ENCODE results near the gene TMUB1. TPM values are rescaled to one million over a fixed set of nuclear protein-coding genes. Genes with fewer than 3 reads are reported as not detected.

Gene TMUB1
- total and polyA plus RNA-seq, 9 of the 15 experiments (the other 6 are each of a cell fraction or from before 2014, with no cell fraction given) = 0.14 to 241 (median 74.1) TPM

DNA sequence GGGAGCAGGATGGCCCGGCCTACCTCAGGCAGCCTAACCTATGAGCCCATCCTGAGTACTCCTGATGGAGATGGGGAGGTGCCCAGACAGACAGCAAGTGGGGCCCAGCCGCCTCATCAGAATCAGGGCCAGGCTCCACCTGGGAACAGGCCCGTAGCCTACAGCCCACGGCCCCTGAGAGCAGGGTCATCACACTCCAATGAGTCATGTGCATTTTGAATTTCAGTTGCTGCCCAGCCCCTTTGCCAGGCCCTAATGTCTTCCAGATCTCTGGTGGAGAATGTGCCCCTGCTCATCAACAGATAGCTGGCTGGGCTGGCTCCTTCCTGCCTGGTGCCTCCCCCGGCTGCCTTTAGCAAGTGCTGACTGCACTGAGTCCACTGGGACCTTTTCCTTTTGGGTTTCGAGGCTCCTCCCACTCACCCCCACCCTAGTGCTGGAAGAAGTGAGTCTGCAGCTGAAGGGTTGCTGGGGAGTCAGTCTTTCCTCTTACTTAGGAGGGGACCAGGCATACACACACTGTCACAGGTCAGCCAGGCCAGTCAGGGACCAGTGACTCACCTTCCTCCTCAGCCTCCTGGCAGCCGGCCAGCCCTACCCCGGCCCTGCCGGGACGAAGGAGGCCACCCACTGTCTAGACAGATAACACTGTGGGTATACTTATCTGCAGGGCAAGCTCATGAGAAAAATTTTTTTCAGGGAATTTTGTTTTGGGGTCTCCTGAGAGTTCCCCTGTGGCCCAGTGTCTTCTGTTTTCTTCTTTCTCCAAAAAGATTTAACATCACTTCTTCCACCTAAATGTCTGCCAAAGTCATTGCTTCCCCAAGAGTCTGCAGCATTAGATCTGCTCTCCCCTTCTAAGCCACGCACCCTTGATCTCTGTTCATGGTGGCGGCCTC is 44.1 kb downstream of the TMUB1 start (continued):
- TF ChIP-seq ZBTB17 (CRISPR knock-in tag; IDR thresholded peaks at IDR 0.05) (peak; percentile 76; the same call in 1 of the 2 replicates), SUPT5H (IDR thresholded peaks at IDR 0.05) (peak; percentile 48; the same call in 1 of the 2 replicates), ZNF639 (CRISPR knock-in tag; conservative IDR thresholded peaks at IDR 0.05 in 1 of 2, IDR thresholded peaks at IDR 0.05 in 1 of 2) (0 out of 4 replicates have a peak, but pooled peaks of 1 of the 2 experiments have one; percentile 16), JUNB (CRISPR knock-in tag; conservative IDR thresholded peaks at IDR 0.05) (peak; percentile 31; the same call in 1 of the 2 replicates), MIER1 (IDR thresholded peaks at IDR 0.05; ENCODE audit: low read depth) (no peak), HDAC8 (tag; IDR thresholded peaks at IDR 0.05) (peak; percentile 38; the same call in 1 of the 2 replicates), DPF2 (IDR thresholded peaks at IDR 0.05) (peak; percentile 100), ZNF197 (CRISPR knock-in tag; IDR thresholded peaks at IDR 0.05; ENCODE audit: low read depth) (0 out of 2 replicates have a peak, but pooled peaks have one; percentile 75), ZNF79 (CRISPR knock-in tag; IDR thresholded peaks at IDR 0.05; ENCODE audit: low read depth) (0 out of 2 replicates have a peak, but pooled peaks have one; percentile 51), POLR2A (conservative IDR thresholded peaks at IDR 0.05) (peak; percentile 56; the same call in 1 of the 2 replicates), SMAD3 (CRISPR knock-in tag; conservative IDR thresholded peaks at IDR 0.05) (0 out of 2 replicates have a peak, but pooled peaks have one; percentile 31), RBBP5 (IDR thresholded peaks at IDR 0.05; ENCODE audit: borderline replicate concordance, insufficient read depth, low read length, poor library complexity, severe bottlenecking) (peak; percentile 43), RBM39 (optimal IDR thresholded peaks at IDR 0.05; ENCODE audit: low read depth, low read length) (no peak), ESRRA (IDR thresholded peaks at IDR 0.05; ENCODE audit: borderline replicate concordance, low read depth) (peak; percentile 66; the same call in 1 of the 2 replicates), HDAC2 (IDR thresholded peaks at IDR 0.05) (peak; percentile 90), SRF (CRISPR knock-in tag; IDR thresholded peaks at IDR 0.05) (peak in 1 of 2 experiments; percentile 71; a peak in 1 of 4 replicates), ZNF175 (CRISPR knock-in tag; IDR thresholded peaks at IDR 0.05; ENCODE audit: low read depth) (peak; percentile 69; the same call in 1 of the 2 replicates), TSC22D4 (tag; IDR thresholded peaks at IDR 0.05) (no peak), SIN3A (IDR thresholded peaks at IDR 0.05; ENCODE audit: borderline replicate concordance in 2 of 2, control insufficient read depth in 1 of 2, low read depth in 2 of 2, low read length in 2 of 2) (peak; percentile 64 to 69; a peak in 2 of 4 replicates), PTBP1 (IDR thresholded peaks at IDR 0.05; ENCODE audit: low read depth, low read length) (no peak), NFE2 (IDR thresholded peaks at IDR 0.05; ENCODE audit: low read depth) (peak; percentile 69), ZNF41 (CRISPR knock-in tag; conservative IDR thresholded peaks at IDR 0.05) (0 out of 2 replicates have a peak, but pooled peaks have one; percentile 19)
- TF ChIP-seq, protein P1, sequence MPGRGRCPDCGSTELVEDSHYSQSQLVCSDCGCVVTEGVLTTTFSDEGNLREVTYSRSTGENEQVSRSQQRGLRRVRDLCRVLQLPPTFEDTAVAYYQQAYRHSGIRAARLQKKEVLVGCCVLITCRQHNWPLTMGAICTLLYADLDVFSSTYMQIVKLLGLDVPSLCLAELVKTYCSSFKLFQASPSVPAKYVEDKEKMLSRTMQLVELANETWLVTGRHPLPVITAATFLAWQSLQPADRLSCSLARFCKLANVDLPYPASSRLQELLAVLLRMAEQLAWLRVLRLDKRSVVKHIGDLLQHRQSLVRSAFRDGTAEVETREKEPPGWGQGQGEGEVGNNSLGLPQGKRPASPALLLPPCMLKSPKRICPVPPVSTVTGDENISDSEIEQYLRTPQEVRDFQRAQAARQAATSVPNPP (IDR thresholded peaks at IDR 0.05; ENCODE audit: borderline replicate concordance, insufficient read depth, insufficient read length) = no peak
- TF ChIP-seq, protein P2, sequence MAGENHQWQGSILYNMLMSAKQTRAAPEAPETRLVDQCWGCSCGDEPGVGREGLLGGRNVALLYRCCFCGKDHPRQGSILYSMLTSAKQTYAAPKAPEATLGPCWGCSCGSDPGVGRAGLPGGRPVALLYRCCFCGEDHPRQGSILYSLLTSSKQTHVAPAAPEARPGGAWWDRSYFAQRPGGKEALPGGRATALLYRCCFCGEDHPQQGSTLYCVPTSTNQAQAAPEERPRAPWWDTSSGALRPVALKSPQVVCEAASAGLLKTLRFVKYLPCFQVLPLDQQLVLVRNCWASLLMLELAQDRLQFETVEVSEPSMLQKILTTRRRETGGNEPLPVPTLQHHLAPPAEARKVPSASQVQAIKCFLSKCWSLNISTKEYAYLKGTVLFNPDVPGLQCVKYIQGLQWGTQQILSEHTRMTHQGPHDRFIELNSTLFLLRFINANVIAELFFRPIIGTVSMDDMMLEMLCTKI (IDR thresholded peaks at IDR 0.05; ENCODE audit: partially characterized antibody) = no peak

All from K562 (cell line).